ENCODE measurements around the gene DENND1C.

DNA sequence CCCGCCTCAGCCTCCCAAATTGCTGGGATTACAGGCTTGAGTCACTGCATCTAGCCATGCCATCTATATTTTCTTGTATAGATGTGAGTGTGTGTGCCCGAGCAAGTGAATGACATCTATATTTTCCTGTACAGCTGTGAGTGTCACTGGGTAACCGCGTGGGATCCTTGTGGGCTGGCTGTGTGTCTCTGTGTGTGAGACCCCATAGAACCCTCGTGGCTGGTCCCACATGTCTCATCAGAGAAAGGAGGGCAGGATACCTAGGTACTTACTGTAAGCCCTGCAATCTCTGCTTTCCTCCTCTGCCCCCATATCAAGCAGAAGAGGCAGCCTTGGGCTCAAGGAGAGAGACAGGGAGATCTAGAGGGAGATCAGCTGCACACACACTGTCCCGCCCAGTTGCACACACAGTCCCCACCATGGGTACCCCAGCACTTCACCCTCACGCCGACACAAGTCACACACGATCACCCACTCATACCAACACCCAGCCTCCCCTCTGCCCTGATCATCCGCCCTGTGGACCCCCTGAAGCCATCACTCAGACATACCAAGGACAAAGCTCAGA lies 655 bp downstream of the DENND1C start:
- TF ChIP-seq CTCF (IDR thresholded peaks at IDR 0.05; ENCODE audit: poor library complexity, severe bottlenecking) (no peak), REST (IDR thresholded peaks at IDR 0.05; ENCODE audit: borderline replicate concordance) (no peak), TAF1 (IDR thresholded peaks at IDR 0.05; ENCODE audit: low read depth) (no peak), EP300 (conservative IDR thresholded peaks at IDR 0.05; ENCODE audit: poor library complexity, severe bottlenecking) (no peak), EZH2 (IDR thresholded peaks at IDR 0.05; ENCODE audit: borderline replicate concordance, insufficient read depth, low read length, poor library complexity, severe bottlenecking) (no peak), POLR2AphosphoS5 (IDR thresholded peaks at IDR 0.05) (no peak), SMC3 (conservative IDR thresholded peaks at IDR 0.05; ENCODE audit: poor library complexity) (no peak)
